HEK293 (cell line): Measurements from ENCODE around the gene PIGL.

Experiments
- GLIS1 ChIP-seq: fragments of 450-650 bp; formaldehyde crosslinking; IDR thresholded peaks from 2 replicates; pipeline ENCODE4 v1.5.1; 2016; ENCODE audit warnings: missing biosample characterization, missing genetic modification characterization
- HOXA7 ChIP-seq: sonication (generic); formaldehyde crosslinking; IDR thresholded peaks from 2 replicates; pipeline ENCODE4 v1.8.1; 2022; ENCODE audit warnings: missing genetic modification reagents, borderline replicate concordance
- SP2 ChIP-seq: fragments of 450-650 bp; formaldehyde crosslinking; IDR thresholded peaks from 2 replicates; pipeline ENCODE4 v1.5.1; 2016; ENCODE audit warnings: missing biosample characterization, missing genetic modification characterization
- SP7 ChIP-seq: fragments of 450-650 bp; formaldehyde crosslinking; IDR thresholded peaks from 2 replicates; pipeline ENCODE4 v1.5.1; 2016; ENCODE audit warnings: missing biosample characterization, missing genetic modification characterization
- ZBTB1 ChIP-seq: fragments of 450-650 bp; formaldehyde crosslinking; IDR thresholded peaks from 2 replicates; pipeline ENCODE4 v1.5.1; 2016; ENCODE audit warnings: missing biosample characterization, missing genetic modification characterization
- ZBTB8A ChIP-seq: fragments of 450-650 bp; formaldehyde crosslinking; IDR thresholded peaks from 2 replicates; pipeline ENCODE4 v1.5.1; 2016; ENCODE audit warnings: missing biosample characterization, missing genetic modification characterization
- ZNF114 ChIP-seq: fragments of 450-650 bp; formaldehyde crosslinking; IDR thresholded peaks from 2 replicates; pipeline ENCODE4 v1.5.0; 2017; ENCODE audit warnings: missing biosample characterization, missing genetic modification characterization
- ZNF133 ChIP-seq: fragments of 450-650 bp; formaldehyde crosslinking; IDR thresholded peaks from 2 replicates; pipeline ENCODE4 v1.5.1; 2016; ENCODE audit warnings: missing biosample characterization, missing genetic modification characterization
- ZNF214 ChIP-seq: fragments of 450-650 bp; formaldehyde crosslinking; IDR thresholded peaks from 2 replicates; pipeline ENCODE4 v1.5.1; 2017; ENCODE audit warnings: missing biosample characterization, mild to moderate bottlenecking, missing genetic modification characterization, borderline replicate concordance
- ZNF292 ChIP-seq: fragments of 450-650 bp; formaldehyde crosslinking; IDR thresholded peaks from 2 replicates; pipeline ENCODE4 v1.5.1; 2016; ENCODE audit warnings: low read depth, missing biosample characterization, missing genetic modification characterization, borderline replicate concordance
- ZNF48 ChIP-seq: fragments of 450-650 bp; formaldehyde crosslinking; IDR thresholded peaks from 2 replicates; pipeline ENCODE4 v1.5.1; 2016; ENCODE audit warnings: missing biosample characterization, missing genetic modification characterization
- ZNF501 ChIP-seq: fragments of 450-650 bp; formaldehyde crosslinking; IDR thresholded peaks from 2 replicates; pipeline ENCODE4 v1.5.1; 2016; ENCODE audit warnings: missing biosample characterization, missing genetic modification characterization
- ZNF518A ChIP-seq: fragments of 450-650 bp; formaldehyde crosslinking; conservative IDR thresholded peaks from 2 replicates; pipeline ENCODE4 v1.5.1; 2016; ENCODE audit warnings: low read depth, missing biosample characterization, missing genetic modification characterization
- ZNF555 ChIP-seq: fragments of 450-650 bp; formaldehyde crosslinking; conservative IDR thresholded peaks from 2 replicates; pipeline ENCODE4 v1.5.1; 2017; ENCODE audit warnings: missing biosample characterization, mild to moderate bottlenecking, missing genetic modification characterization, inconsistent platforms
- ZNF571 ChIP-seq: fragments of 450-650 bp; formaldehyde crosslinking; IDR thresholded peaks from 2 replicates; pipeline ENCODE4 v1.5.0; 2017; ENCODE audit warnings: missing biosample characterization, missing genetic modification characterization
- ZNF624 ChIP-seq: fragments of 450-650 bp; formaldehyde crosslinking; IDR thresholded peaks from 2 replicates; pipeline ENCODE4 v1.5.1; 2017; ENCODE audit warnings: missing biosample characterization, missing genetic modification characterization
- ZNF645 ChIP-seq: fragments of 450-650 bp; formaldehyde crosslinking; IDR thresholded peaks from 2 replicates; pipeline ENCODE4; 2016; ENCODE audit warnings: missing biosample characterization, missing genetic modification characterization
- ZNF654 ChIP-seq: fragments of 450-650 bp; formaldehyde crosslinking; IDR thresholded peaks from 2 replicates; pipeline ENCODE4 v1.5.1; 2016; ENCODE audit warnings: low read depth, missing biosample characterization, missing genetic modification characterization
- ZNF664 ChIP-seq: fragments of 450-650 bp; formaldehyde crosslinking; IDR thresholded peaks from 2 replicates; pipeline ENCODE4 v1.5.1; 2016; ENCODE audit warnings: missing biosample characterization, missing genetic modification characterization
- ZNF677 ChIP-seq: fragments of 450-650 bp; IDR thresholded peaks from 2 replicates; pipeline ENCODE4 v1.5.0; 2018; ENCODE audit warnings: missing biosample characterization, mild to moderate bottlenecking, missing genetic modification characterization, moderate library complexity
- ZNF830 ChIP-seq: fragments of 450-650 bp; IDR thresholded peaks from 2 replicates; pipeline ENCODE4 v1.5.0; 2018; ENCODE audit warnings: missing biosample characterization, missing genetic modification characterization, low read depth, mild to moderate bottlenecking, moderate library complexity
- ZSCAN5A ChIP-seq: fragments of 450-650 bp; formaldehyde crosslinking; IDR thresholded peaks from 2 replicates; pipeline ENCODE4 v1.5.1; 2016; ENCODE audit warnings: missing biosample characterization, missing genetic modification characterization
- TF ChIP-seq, protein P1 (sequence below): fragments of 450-650 bp; formaldehyde crosslinking; IDR thresholded peaks from 2 replicates; pipeline ENCODE4 v1.5.1; 2017; ENCODE audit warnings: missing biosample characterization, mild to moderate bottlenecking, missing genetic modification characterization, moderate library complexity
- TF ChIP-seq, protein P2 (sequence below): fragments of 450-650 bp; formaldehyde crosslinking; optimal IDR thresholded peaks from 2 replicates; pipeline ENCODE3; 2016; ENCODE audit warnings: missing biosample characterization, mild to moderate bottlenecking, missing genetic modification characterization
- TF ChIP-seq, protein P3 (sequence below): fragments of 450-650 bp; formaldehyde crosslinking; IDR thresholded peaks from 2 replicates; pipeline ENCODE4 v1.5.1; 2017; ENCODE audit warnings: missing biosample characterization, missing genetic modification characterization

PIGL gene

GRCh38 chr17:16217002-16217635, at the start of gene PIGL (continued):
- TF ChIP-seq, protein P1, sequence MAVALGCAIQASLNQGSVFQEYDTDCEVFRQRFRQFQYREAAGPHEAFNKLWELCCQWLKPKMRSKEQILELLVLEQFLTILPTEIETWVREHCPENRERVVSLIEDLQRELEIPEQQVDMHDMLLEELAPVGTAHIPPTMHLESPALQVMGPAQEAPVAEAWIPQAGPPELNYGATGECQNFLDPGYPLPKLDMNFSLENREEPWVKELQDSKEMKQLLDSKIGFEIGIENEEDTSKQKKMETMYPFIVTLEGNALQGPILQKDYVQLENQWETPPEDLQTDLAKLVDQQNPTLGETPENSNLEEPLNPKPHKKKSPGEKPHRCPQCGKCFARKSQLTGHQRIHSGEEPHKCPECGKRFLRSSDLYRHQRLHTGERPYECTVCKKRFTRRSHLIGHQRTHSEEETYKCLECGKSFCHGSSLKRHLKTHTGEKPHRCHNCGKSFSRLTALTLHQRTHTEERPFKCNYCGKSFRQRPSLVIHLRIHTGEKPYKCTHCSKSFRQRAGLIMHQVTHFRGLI (tag by site-specific recombination) = peak; percentile 52; the same call in 1 of the 2 replicates
- TF ChIP-seq, protein P2, sequence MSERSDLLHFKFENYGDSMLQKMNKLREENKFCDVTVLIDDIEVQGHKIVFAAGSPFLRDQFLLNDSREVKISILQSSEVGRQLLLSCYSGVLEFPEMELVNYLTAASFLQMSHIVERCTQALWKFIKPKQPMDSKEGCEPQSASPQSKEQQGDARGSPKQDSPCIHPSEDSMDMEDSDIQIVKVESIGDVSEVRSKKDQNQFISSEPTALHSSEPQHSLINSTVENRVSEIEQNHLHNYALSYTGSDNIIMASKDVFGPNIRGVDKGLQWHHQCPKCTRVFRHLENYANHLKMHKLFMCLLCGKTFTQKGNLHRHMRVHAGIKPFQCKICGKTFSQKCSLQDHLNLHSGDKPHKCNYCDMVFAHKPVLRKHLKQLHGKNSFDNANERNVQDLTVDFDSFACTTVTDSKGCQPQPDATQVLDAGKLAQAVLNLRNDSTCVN (tag by site-specific recombination) = peak; percentile 26
- peak; percentile 61 for TF ChIP-seq GLIS1
- no peak for TF ChIP-seq ZBTB1 (tag by site-specific recombination)
- peak; percentile 65 for TF ChIP-seq SP2 (tag by site-specific recombination)
- peak; percentile 56; the same call in 1 of the 2 replicates for TF ChIP-seq ZBTB8A (tag by site-specific recombination)
- TF ChIP-seq ZNF677 (tag by site-specific recombination) = no peak
- peak; percentile 88 for TF ChIP-seq SP7 (tag by site-specific recombination)
- peak; percentile 89; the same call in 1 of the 2 replicates for TF ChIP-seq ZNF501 (tag by site-specific recombination)
- no peak for TF ChIP-seq ZNF114
- TF ChIP-seq ZNF518A (tag by site-specific recombination) = peak; percentile 63
- TF ChIP-seq ZNF214 (tag by site-specific recombination) = no peak
- TF ChIP-seq ZNF654 (tag by site-specific recombination) = no peak
- no peak for TF ChIP-seq ZNF645 (tag by site-specific recombination)
- no peak for TF ChIP-seq HOXA7 (CRISPR knock-in tag)
- no peak for TF ChIP-seq ZNF571 (tag by site-specific recombination)
- TF ChIP-seq ZNF133 = no peak
- no peak for TF ChIP-seq ZNF555
- TF ChIP-seq ZNF292 (tag by site-specific recombination) = no peak
- no peak for TF ChIP-seq ZNF624 (tag by site-specific recombination)
- no peak for TF ChIP-seq ZNF664 (tag by site-specific recombination)
- TF ChIP-seq ZSCAN5A (tag by site-specific recombination) = 0 out of 2 replicates have a peak, but pooled peaks have one; percentile 40
- TF ChIP-seq ZNF830 (tag by site-specific recombination) = no peak
- TF ChIP-seq, protein P3, sequence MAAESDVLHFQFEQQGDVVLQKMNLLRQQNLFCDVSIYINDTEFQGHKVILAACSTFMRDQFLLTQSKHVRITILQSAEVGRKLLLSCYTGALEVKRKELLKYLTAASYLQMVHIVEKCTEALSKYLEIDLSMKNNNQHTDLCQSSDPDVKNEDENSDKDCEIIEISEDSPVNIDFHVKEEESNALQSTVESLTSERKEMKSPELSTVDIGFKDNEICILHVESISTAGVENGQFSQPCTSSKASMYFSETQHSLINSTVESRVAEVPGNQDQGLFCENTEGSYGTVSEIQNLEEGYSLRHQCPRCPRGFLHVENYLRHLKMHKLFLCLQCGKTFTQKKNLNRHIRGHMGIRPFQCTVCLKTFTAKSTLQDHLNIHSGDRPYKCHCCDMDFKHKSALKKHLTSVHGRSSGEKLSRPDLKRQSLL = peak; percentile 93
- TF ChIP-seq ZNF48 (tag by site-specific recombination) = no peak
